ENCODE results near the gene MCOLN1.

GRCh38 chr19:7549429-7550148 is 27.2 kb downstream of the MCOLN1 start:
- no peak for TF ChIP-seq CTCF (IDR thresholded peaks at IDR 0.05)
- no peak for TF ChIP-seq POLR2A (IDR thresholded peaks at IDR 0.05)
